Mammary epithelial cell (primary cell): ENCODE results near the gene ZNF277.

Experiments
- EZH2 ChIP-seq: IDR thresholded peaks from 2 replicates; pipeline ENCODE4 v1.6.1; 2012; ENCODE audit warnings: low read length, inconsistent platforms, borderline replicate concordance
- TF ChIP-seq, protein P1 (sequence below), 2 donors: IDR thresholded peaks in 1 of 2; conservative IDR thresholded peaks in 1 of 2; 2 replicates each; pipeline ENCODE4 v1.5.1; 2011 to 2012; ENCODE audit warnings: inconsistent platforms in 2 of 2, low read length in 2 of 2, mild to moderate bottlenecking in 2 of 2, control low read depth in 1 of 2, low read depth in 1 of 2; ENCODE audit not compliant: insufficient read depth in 1 of 2; ENCODE audit errors: extremely low read depth in 1 of 2

DNA sequence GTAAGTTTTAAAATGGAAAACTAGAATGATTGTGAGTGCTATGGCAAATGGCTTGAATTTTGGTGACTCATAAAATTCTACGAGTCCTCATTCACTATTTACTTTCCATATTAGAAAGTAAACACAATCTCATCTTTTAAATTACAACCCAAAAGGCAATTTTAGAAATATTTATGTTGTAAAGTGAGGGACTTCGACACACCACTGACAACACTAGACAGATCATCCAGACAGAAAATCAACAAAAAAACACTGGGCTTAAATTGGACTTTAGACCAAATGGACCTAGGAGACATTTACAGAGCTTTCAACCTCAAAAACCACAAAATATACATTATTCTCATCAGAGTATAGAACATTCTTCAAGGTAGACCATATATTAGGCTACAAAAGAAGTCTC lies 30.1 kb downstream of the ZNF277 start:
- TF ChIP-seq, protein P1, sequence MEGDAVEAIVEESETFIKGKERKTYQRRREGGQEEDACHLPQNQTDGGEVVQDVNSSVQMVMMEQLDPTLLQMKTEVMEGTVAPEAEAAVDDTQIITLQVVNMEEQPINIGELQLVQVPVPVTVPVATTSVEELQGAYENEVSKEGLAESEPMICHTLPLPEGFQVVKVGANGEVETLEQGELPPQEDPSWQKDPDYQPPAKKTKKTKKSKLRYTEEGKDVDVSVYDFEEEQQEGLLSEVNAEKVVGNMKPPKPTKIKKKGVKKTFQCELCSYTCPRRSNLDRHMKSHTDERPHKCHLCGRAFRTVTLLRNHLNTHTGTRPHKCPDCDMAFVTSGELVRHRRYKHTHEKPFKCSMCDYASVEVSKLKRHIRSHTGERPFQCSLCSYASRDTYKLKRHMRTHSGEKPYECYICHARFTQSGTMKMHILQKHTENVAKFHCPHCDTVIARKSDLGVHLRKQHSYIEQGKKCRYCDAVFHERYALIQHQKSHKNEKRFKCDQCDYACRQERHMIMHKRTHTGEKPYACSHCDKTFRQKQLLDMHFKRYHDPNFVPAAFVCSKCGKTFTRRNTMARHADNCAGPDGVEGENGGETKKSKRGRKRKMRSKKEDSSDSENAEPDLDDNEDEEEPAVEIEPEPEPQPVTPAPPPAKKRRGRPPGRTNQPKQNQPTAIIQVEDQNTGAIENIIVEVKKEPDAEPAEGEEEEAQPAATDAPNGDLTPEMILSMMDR (conservative IDR thresholded peaks at IDR 0.05 in 1 of 2, IDR thresholded peaks at IDR 0.05 in 1 of 2; ENCODE audit: extremely low read depth in 1 of 2, insufficient read depth in 1 of 2, low read depth in 1 of 2, low read length in 2 of 2), result no peak
- no peak for TF ChIP-seq EZH2
